ENCODE measurements around the gene LRP1B.

The LRP1B gene

GRCh38 chr2:140916410-140916809, 1214.4 kb downstream of the LRP1B start:
- DNase-seq (ENCODE audit: low read depth in 2 of 2) = no peak

DNA sequence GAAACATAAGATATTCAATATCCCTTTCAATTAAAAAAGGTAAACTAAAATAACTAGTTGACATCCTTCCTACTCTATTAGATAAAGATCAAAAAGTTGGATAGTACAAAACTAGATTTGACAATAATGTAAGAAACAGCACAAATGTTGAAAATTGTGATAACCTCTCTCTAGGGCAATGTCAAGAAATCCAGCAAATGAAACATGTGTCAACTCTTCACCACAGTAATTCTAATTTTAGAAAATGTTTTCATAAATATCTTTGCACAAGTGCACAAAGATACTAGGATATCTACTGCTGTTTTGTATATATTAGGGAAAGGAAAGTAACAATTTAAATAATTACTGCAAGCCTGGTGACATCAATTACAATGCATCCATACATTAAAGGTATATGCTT, 1220.1 kb downstream of the LRP1B start:
- DNase-seq (ENCODE audit: low read depth in 2 of 2) = no peak

GRCh38 chr2:140905083-140905781, 1225.6 kb downstream of the LRP1B start:
- no peak for DNase-seq (ENCODE audit: low read depth in 2 of 2)

DNA sequence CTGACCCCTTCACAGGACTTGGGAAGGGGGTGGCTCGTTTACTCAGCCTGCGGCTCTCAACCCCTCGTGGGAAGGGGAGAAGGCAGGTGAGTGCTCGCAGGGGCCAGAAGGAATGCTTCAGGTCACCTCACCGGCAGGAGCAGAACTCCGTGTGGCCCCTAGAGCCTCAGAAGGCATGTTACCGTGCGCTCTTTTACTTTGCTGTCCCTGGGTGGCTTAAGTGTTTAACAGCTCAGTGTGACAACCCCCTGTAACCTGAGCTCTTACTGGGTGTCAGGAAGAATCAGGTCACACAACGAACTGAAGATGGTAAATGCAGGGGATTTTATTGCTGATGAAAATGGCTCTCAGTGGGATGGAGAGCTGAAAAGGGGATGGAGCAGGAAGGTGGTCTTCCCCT, 1235.4 kb downstream of the LRP1B start:
- no peak for DNase-seq (ENCODE audit: low read depth in 2 of 2)

- no peak for DNase-seq (ENCODE audit: low read depth in 2 of 2)
Measured at GRCh38 chr2:140893685-140894084, 1237.1 kb downstream of the LRP1B start.

GRCh38 chr2:140892911-140893637, 1237.7 kb downstream of the LRP1B start:
- no peak for DNase-seq (ENCODE audit: low read depth in 2 of 2)

- no peak for DNase-seq (ENCODE audit: low read depth in 2 of 2)
Measured at GRCh38 chr2:140892436-140892835, 1238.4 kb downstream of the LRP1B start.

DNA sequence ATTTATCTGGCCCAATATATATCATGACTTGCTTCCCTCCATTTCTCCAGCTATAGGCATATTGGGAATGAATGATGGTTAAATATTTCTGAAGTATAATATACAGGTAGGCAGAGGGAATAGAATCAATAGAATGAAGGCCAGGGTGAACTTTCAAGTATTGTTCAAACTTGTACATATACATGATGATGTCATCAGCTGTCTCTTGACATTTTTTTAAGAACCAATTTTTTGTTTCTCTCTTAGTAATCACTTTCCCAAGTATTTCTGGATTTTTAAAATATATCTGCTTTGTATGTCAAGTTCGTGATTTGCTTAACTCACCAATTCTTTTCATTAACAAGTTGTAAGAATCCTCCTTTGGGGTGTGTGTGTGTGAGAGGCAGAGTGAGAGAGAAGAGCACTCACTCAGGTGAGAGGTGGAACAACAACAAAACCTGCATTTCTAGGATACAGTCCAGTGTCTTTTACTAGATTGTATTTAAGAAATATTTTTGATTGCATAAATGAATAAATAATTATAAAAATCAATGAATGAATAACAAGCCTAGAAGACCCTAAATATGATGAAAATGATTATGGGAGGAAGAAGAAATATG, 1239.1 kb downstream of the LRP1B start:
- DNase-seq (ENCODE audit: low read depth in 2 of 2) = no peak

DNA sequence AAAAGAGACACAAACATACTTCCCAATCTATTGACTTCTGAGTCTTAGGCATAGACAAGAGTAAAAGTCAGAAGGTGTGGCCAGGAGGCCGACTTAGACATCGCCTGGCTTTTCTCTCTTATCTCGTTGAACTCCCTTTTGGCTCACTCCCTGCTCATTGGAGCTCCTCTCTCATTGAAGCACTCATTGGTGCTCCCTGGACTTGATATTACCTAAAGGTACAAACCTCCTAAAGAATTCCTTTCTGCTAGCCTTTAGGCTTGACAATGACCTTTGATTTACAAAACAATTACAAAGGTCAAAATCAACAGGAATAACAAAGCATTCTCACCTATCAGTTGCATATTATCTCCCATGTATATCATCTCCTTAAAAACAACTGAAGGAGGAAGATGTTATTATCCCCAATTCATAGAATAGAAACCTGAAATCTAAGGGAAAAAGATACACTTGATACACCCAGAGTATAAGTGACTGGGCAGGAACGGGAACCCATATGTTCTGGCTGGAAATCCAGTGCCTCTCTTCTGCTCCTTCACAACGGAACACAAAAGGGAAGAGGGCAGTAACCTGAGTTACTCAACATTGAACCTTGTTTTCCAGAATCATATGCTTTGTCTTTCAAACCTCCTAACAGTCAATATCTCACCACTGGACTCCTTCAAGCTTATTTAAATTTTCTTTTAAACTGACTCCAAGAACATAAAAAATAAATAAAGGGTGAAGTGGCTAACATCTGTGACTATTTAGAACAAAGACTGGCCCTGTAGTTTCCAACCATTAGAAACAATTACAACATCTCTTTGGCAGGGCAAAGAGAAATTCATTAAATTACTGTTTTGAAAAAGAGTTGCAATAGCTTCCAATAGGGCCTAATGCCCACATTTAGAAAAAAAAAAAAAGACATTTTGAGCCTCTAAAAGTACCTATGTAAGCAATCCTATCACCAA, 1247.9 kb downstream of the LRP1B start:
- no peak for DNase-seq (ENCODE audit: low read depth in 2 of 2)

- no peak for DNase-seq (ENCODE audit: low read depth in 2 of 2)
Measured at GRCh38 chr2:140880573-140880972, 1250.2 kb downstream of the LRP1B start.

DNA sequence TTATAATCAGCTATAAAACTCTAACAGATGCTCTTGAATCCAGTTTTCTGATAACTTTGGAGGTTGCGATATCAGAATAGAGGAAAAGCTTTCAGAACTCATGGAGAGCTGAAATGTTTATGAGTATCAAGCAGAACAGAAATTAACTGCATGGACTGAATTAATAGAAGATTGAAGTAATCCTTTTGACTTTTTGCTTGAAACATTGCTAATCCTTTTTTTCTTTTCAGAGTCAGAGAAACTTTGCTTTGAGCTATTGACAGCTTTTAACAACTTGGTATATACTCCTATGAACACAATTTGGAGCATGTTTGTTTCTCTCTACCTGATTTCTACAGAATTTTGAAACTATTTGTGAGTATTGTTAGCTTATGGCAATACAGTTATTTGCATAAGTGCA, 1254.8 kb downstream of the LRP1B start:
- no peak for DNase-seq (ENCODE audit: low read depth in 2 of 2)

DNA sequence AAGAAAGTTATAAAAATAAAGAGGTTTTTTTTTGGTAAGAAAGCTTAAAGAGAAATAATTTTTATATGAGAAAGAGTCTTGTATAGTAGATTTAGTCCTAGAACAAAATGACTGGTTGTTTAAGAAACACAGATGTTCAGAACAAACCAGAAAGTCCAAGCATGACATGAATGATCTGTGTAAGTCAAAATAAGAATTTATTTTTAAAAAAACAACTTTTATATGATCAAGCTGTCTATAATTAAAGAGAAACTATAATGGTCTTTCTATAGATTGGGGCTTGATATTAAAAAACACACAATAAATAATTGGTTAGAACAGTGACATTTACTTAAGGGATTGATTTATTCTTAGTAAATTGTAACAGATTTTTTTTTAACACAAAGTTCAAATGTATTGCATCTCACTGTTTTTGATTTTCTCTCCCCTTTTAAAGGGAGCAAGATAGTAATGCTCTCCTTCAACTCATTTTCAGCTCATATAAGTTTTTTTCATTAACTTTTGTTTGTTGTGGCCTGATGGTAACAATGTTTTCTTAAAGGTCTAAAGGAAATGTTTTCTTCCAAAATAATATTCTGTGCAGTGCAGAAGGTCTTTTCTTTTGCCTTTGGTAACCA, 1256.8 kb downstream of the LRP1B start:
- DNase-seq (ENCODE audit: low read depth in 2 of 2) = no peak

DNA sequence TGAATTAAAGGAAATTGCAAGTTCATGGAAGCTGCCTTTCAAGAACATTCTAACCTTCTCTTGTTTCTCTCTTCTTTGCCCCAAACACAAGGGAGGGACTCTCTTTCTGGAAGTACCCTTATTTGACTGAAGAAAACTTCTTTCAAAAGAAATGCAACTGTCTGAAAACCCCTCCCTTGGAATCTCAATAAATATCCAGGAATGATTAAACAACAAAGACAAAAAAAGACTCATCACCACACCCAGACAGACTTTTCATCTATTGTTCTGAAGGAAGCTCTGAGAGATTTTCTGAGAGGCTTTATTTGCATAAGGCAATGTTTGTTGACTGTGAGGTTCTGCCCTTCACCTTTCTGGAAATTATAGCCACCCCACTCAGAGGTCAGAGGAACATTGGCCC, 1260.9 kb downstream of the LRP1B start:
- no peak for DNase-seq (ENCODE audit: low read depth in 2 of 2)

DNA sequence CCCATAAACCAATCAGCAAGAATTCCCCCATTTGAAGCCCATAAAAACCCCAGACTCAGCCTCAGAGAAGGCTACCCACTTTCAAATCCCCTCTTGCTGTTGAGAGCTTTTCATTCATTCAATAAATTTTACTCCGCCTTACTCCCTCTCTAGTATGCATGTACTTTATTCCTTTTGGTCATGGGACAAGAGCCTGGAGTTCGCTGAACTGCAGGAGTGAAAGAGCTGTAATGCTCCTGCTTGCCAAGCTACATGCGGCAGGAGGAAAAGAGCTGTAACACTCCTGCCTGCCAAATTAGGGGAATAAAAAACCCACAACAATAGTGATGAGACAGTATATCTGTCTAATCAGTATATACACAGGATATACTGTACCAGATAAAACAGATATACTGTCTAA, 1261.7 kb downstream of the LRP1B start:
- DNase-seq (ENCODE audit: low read depth in 2 of 2) = no peak

GRCh38 chr2:140865837-140866236, 1265.0 kb downstream of the LRP1B start:
- DNase-seq (ENCODE audit: low read depth in 2 of 2) = no peak

DNA sequence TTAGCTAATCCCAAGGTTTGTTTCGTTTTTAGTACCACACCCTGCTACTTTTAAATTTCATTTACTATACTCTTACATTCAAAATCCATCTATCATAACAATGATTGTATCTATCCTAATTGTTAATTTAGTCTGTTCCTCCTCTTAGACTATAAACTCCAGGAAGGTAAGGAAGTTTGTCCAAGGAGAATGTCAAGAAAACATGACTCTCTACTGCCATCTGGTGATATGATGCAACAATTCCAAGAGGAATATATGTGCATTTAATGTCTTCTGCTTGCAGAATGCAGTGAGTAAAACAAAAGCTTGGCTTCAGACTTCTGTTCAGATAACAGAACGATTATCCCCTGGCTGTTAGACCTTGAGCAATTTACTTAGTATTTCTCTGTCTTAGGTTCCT, 1267.1 kb downstream of the LRP1B start:
- no peak for DNase-seq (ENCODE audit: low read depth in 2 of 2)

GRCh38 chr2:140862181-140862580, 1268.6 kb downstream of the LRP1B start:
- DNase-seq (ENCODE audit: low read depth in 2 of 2) = no peak

- no peak for DNase-seq (ENCODE audit: low read depth in 2 of 2)
Measured at GRCh38 chr2:140861666-140862065, 1269.2 kb downstream of the LRP1B start.

- no peak for DNase-seq (ENCODE audit: low read depth in 2 of 2)
Measured at GRCh38 chr2:140855471-140855870, 1275.3 kb downstream of the LRP1B start.

DNA sequence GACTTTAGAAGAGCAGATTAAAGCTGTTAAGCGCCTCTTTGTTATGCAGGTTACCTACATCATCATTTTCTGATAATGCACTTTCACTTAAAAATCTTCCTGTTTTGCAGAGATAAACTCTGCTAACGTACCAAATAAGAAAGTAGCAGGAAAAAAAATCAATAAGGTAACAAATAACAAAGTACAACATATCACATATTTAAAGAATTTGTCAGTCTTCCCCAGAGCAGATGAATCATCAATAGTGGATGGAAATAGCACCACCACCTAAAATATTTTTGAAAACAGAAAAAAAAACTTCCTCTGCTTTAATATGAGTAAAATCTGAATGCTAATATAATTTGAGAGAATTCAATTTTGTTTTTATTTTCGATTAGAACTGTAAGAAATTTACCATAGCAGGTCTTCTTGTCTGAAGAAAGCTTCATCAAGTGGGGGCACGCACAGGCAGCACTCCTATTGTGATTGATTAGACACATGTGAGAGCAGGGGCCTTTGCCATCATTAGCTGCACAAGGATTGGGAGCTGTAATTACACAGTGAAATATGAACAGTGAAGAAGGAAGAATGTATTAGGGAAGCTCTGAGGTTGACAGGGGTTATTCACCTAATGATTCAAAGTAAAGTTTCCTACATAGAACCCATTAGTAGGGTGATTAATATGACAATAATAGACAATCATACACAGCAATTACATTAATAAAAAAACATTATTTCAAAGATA, 1279.4 kb downstream of the LRP1B start:
- no peak for DNase-seq (ENCODE audit: low read depth in 2 of 2)

GRCh38 chr2:140843186-140843585, 1287.6 kb downstream of the LRP1B start:
- DNase-seq (ENCODE audit: low read depth in 2 of 2) = no peak
